ENCODE measurements around the gene ARID5A. TPM values are rescaled to one million over a fixed set of nuclear protein-coding genes. Genes with fewer than 3 reads are reported as not detected.

Gene ARID5A
- total and polyA plus RNA-seq, 10 of the 15 experiments (the other 5 are each of a cell fraction or from before 2014, with no cell fraction given): 0.76 to 87.1 (median 37.6) TPM

- TF ChIP-seq BHLHE40 (IDR thresholded peaks at IDR 0.05; ENCODE audit: borderline replicate concordance in 1 of 2, low read depth in 2 of 2, low read length in 1 of 2) (peak; percentile 16 to 48; a peak in 2 of 4 replicates), CHD2 (IDR thresholded peaks at IDR 0.05; ENCODE audit: borderline replicate concordance, low read depth, low read length) (peak; percentile 39; the same call in 1 of the 2 replicates), IKZF1 (conservative IDR thresholded peaks at IDR 0.05) (peak; percentile 80), BCL11A (IDR thresholded peaks at IDR 0.05; ENCODE audit: low read depth, low read length) (peak; percentile 90), ZNF207 (IDR thresholded peaks at IDR 0.05; ENCODE audit: borderline replicate concordance) (0 out of 2 replicates have a peak, but pooled peaks have one; percentile 50), RELB (IDR thresholded peaks at IDR 0.05; ENCODE audit: low read depth) (no peak), ASH2L (IDR thresholded peaks at IDR 0.05; ENCODE audit: borderline replicate concordance, low read depth) (no peak), NKRF (conservative IDR thresholded peaks at IDR 0.05) (no peak), CREM (IDR thresholded peaks at IDR 0.05; ENCODE audit: low read depth) (peak; percentile 73), HDAC6 (IDR thresholded peaks at IDR 0.05; ENCODE audit: unreplicated experiment) (no peak), CBX3 (IDR thresholded peaks at IDR 0.05; ENCODE audit: borderline replicate concordance, low read depth) (no peak), NFYB (IDR thresholded peaks at IDR 0.05; ENCODE audit: insufficient read depth, low read depth, low read length) (no peak), SP1 (IDR thresholded peaks at IDR 0.05; ENCODE audit: low read depth, low read length) (peak; percentile 69), POLR2AphosphoS5 (IDR thresholded peaks at IDR 0.05; ENCODE audit: low read length) (0 out of 2 replicates have a peak, but pooled peaks have one; percentile 48), WRNIP1 (IDR thresholded peaks at IDR 0.05; ENCODE audit: borderline replicate concordance, low read depth, low read length) (no peak), YBX1 (IDR thresholded peaks at IDR 0.05) (no peak), EP300 (IDR thresholded peaks at IDR 0.05; ENCODE audit: borderline replicate concordance in 1 of 2, control insufficient read depth in 1 of 2, low read depth in 2 of 2, low read length in 2 of 2) (peak; percentile 65 to 70; a peak in 3 of 4 replicates), ZNF24 (IDR thresholded peaks at IDR 0.05) (no peak), BRCA1 (IDR thresholded peaks at IDR 0.05; ENCODE audit: low read depth, low read length) (no peak), SUZ12 (IDR thresholded peaks at IDR 0.05; ENCODE audit: unreplicated experiment) (no peak), LARP7 (IDR thresholded peaks at IDR 0.05) (peak; percentile 68; the same call in 1 of the 2 replicates), CBX5 (IDR thresholded peaks at IDR 0.05; ENCODE audit: low read depth) (peak; percentile 5; the same call in 1 of the 2 replicates)
- TF ChIP-seq, protein P1, sequence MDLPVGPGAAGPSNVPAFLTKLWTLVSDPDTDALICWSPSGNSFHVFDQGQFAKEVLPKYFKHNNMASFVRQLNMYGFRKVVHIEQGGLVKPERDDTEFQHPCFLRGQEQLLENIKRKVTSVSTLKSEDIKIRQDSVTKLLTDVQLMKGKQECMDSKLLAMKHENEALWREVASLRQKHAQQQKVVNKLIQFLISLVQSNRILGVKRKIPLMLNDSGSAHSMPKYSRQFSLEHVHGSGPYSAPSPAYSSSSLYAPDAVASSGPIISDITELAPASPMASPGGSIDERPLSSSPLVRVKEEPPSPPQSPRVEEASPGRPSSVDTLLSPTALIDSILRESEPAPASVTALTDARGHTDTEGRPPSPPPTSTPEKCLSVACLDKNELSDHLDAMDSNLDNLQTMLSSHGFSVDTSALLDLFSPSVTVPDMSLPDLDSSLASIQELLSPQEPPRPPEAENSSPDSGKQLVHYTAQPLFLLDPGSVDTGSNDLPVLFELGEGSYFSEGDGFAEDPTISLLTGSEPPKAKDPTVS (IDR thresholded peaks at IDR 0.05; ENCODE audit: low read depth, low read length): no peak
- TF ChIP-seq, protein P2, sequence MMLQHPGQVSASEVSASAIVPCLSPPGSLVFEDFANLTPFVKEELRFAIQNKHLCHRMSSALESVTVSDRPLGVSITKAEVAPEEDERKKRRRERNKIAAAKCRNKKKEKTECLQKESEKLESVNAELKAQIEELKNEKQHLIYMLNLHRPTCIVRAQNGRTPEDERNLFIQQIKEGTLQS (IDR thresholded peaks at IDR 0.05; ENCODE audit: borderline replicate concordance, extremely low read depth, low read depth, low read length): no peak
Observed at GRCh38 chr2:96527286-96528005, 9.1 kb upstream of the ARID5A start (continued).

Data from GM12878 (cell line).